Activated CD4-positive, alpha-beta T cell treated with anti-CD3 and anti-CD28 coated beads, Interleukin-2, amount 50 U/mL, for 1 hour (primary cell): Measurements from ENCODE around the gene CHN2.
"Not testable (repeated sequence)": the region's sequence is repeated elsewhere in the genome, so short reads cannot be mapped to it uniquely, and the experiment has no call there.

Source experiments
- DNase-seq: peaks from one replicate; pipeline ENCODE4 v3.0.0-alpha.2; 2020

The CHN2 gene

DNA sequence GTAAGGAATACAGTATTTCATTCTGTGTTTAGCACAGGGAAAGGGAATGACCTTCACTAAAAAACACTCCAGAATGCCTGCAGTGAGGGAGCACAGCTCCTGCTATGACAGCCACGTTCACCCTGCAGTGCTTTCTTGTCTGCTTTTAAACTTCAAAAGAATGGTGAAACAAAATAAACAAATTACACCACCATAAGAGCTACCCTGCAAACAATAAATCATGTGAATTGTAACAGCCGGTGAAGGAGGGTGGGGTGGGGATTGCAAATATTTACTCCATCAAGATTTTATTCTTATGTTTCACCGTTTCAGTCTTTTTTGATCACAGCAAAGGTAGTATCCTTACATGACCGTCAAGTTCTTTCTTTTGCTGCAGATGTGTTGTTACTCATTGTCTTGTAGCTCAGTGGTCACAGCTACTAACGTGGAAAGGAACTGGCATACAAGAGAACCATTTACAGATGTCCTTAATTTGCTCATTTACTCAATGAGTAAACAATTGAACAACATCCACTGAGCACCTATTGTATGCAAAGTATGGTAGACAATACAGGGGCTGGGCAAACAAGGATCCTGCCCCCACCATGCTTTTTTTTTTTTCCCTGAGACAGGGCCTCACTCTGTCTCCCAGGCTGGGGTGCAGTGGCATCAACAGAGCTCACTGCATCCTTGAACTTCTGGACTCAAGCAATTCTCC, 4.1 kb upstream of the CHN2 start:
- no peak for DNase-seq

DNA sequence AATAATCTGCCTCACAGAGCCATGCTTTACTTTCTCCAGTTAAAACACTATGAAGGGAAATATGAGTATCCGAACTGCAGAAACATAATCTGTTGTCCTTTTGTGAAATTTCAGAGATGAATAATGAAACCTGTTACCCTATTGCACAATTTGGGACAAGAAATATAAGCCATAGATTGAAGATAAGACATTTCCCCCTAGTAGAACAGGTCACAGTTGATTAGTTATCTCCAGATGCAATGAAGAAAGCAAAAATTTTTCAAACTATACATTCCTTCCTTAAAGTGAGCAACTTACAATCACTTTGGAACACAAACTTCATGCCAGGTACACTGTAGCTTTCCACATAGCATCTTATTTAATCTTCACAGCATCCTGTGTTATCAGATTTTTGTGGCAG, 2.3 kb upstream of the CHN2 start:
- DNase-seq: no peak

DNA sequence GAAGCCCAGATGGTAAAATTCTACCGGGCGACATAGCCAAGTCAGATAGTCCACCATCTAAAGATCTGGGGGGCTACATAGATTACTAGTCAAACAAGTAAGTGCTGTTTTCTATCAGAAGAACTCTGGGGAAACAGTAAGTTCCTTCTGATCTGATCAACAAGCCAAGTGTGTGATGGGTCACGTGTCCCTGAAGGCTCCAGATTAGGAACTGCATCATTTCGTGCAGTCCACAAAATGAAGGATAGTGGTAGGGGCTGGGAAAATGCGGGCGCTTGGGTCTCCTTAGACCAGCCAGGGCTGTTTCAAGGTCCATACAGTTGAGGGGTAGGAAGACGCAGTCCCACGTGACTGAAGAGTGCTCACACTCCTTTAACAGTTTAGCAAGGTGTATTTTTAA, 1.8 kb upstream of the CHN2 start:
- no peak for DNase-seq

DNA sequence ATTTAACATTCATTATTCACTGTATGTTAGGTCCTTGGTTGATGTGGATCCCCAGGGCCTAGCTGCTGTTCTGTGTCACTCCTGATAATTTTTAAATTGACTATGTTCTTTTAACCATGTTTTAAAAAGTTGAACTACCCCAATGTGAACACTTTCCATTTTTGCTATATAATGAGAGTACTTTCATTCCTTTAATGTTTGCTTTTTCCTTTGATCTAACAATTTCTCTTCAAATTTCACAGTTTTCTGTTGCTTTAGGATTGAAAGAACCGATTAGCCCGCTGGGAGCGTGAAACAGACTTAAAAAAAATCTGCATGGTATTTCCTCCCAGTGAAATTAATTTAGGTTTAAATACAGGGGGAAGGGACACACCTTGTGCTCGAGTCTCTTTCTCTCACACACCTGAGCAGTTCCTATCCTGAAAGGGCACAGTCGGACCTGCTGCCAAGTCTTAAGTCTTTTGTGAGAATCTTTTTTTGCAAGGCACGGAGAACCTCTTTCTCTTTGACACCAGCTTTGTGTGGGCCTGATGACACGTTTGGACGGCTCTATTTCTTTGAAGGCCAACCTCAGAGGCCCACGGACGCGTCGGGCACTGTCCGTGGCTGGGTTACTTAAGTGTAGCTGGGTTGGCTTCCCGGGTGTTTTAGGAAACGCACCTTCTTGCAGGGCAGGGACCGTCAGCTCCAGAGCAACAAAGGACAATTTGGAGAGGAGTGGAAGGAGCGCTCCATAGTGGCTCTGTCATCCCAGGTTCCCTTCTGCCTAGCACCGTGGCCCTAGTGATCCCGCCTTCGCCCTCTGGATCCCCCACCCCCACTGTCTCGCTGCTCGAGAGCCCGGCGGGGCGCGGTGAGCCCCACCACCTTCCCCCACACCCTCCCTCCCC, 1.0 kb upstream of the CHN2 start:
- DNase-seq: no peak

GRCh38 chr7:29194206-29194593, 375 bp upstream of the CHN2 start:
- no peak for DNase-seq

GRCh38 chr7:29196191-29196590, 1.6 kb downstream of the CHN2 start:
- no peak for DNase-seq

DNA sequence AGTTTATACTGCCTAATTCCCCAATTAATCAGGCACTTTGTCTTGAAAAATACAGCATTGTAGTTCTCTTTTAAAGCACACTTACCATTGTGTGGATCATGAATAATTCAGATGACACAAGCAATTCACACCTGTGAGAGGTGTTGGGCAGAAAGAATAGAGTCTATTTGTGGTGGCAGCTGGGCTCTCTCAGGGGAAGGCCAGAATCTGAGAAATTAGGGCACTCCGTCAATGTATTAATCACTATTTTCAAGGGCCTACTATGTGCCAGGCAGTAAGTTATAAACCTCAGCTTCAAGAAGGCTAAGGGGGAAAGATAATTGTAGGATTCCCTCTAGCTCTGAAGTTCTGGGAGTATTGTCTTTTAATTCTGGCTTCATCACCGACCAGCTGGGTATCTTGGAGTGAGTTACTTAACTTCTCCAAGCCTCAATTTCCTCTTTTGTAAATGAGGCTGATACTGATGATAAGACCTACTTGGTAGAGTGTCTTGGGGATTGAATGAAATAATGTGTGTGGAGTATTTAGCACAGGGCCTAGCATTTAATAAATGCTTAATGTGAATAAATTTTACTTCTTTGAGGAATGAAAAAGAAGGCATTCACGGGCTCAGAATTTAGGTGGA, 2.5 kb downstream of the CHN2 start:
- DNase-seq: no peak

DNA sequence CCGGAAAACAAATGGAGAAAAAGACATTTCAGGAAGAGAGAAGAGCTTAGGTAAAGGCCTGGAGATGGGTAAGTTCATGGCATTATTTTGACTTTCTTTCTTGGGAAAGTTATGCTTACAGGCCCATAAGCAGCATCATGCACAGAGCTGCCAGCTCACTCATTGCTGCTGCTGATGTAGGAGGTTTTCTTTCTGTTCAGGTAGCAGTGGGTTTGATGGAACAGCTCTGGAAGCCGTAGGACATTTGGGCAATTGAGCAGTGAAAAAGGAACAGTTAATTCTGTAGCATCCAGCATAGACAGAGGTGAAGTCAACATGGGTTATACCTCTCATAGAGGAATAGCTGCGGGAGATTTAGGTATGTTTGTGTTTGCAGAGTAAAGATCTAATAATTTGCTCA, 3.3 kb downstream of the CHN2 start:
- no peak for DNase-seq

DNA sequence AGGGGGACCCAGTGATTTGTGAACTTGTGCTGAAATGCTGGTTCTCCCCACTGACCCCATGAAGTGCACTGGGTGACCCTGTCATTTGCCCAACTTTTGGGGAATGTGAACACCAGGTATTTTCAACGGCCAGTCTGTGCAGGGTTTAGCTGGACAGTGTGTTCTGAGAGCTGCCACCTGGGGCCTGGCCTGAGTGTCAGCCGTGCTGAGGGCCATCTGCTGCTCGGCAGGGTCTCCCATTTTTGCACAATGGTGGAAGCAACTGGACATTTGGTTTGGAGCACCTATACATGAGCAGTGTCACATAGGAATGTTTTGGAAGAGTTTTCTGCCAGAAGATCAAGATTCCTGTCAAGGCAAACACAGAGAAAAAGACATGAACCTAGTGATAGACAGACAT, 5.2 kb downstream of the CHN2 start:
- no peak for DNase-seq

DNA sequence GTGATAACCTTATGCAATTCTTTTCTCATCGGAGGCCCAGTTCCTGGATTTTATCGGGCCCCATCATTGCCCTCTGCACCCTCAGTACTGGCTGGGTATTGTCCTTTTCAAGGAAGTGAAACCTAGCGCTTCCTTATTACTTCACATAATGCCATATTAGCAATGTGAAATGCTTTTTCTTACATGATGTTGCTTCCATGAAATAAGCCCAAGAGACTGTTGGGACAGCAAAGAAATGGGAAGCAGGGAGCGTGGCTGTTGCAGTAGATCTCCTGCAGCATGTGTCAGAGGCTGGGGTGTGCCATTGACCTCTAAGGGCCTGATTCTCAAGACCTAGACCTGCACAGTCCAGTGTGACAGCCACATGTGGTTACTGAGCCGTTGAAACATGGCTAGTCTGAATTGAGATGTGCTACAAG, 8.1 kb downstream of the CHN2 start:
- DNase-seq: no peak

- no peak for DNase-seq
Measured at GRCh38 chr7:29204491-29205272, 10.1 kb downstream of the CHN2 start.

- DNase-seq: no peak
Measured at GRCh38 chr7:29207162-29207801, 12.7 kb downstream of the CHN2 start.

- DNase-seq: no peak
Measured at GRCh38 chr7:29208410-29209250, 14.1 kb downstream of the CHN2 start.

DNA sequence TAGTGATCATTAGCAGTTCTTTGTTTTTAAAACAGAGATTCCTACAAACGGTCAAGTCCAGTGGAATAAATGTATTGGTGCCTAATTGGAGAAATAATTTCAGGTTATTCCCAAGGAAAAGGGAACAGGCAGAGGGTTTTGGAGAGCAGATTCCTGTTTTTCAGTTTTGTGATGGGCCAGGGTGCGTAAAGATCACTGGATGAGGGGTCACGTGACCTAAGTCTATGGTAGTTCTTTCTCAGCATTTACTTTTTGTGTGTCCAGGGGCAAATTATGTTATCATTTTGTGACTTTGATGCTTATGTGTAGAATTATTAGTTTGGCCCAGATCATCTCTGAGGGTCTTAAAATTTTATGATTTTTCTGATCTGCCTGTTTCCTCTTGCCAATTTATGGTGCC, 15.2 kb downstream of the CHN2 start:
- no peak for DNase-seq

DNA sequence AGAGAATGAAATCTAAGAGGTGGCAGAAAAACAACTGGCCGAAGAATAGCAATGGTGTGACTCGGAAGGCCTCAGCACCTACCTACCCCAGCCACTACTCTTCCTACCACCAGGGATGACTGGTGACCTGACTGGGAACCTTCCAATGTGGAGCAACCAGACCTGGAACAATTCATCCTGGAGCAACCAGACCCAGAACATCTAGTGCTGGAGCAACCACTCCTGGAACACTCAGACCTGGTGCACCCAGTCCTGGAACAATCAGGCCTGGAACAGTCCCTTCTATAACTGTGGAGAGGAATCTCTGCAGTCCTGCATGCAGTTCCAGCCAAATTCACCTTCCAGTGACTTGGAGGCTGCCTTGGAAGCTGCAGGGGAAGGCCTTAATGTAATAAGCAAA, 18.2 kb downstream of the CHN2 start:
- DNase-seq: not testable (repeated sequence)

DNA sequence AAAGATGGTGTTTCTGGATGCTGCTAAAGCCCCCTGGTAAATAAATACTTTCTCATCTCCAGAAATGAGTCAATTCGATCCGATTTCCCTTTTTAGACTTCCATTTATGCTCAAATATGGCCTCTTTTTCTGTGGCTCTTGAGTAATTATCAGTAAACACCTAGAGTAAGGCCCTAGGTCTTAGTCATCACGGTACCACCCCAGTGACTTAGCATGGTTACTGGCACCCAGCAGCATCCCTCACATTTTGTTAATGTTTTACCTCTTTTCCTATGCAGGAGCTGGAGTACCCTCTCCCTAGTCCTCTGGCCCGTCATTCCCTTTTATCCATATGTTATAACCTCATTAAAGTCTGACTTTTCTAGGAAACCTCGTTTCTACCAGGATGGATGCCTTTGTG, 19.5 kb downstream of the CHN2 start:
- no peak for DNase-seq

- DNase-seq: no peak
Measured at GRCh38 chr7:29214816-29215215, 20.2 kb downstream of the CHN2 start.

DNA sequence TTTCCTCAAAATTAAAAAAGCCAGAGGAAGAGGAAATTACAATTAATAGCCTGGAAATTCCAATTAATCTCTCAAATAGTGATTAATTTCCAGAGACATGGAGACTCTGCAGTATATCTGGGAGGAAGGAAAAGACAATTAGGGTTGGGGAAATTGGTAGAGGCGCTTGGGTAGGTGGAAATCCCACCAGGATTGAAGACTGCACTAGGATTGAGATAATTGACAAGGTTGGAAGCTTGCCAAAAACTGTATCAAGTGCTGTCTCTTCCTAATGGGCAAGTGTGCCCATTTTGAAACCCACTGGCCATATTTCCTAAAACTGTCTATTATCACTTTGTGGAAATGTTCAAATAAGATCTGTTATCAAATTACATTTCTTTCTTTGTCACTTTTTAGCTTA, 21.6 kb downstream of the CHN2 start:
- no peak for DNase-seq

GRCh38 chr7:29217113-29217512, 22.5 kb downstream of the CHN2 start:
- no peak for DNase-seq

- no peak for DNase-seq
Measured at GRCh38 chr7:29224726-29225125, 30.2 kb downstream of the CHN2 start.

DNA sequence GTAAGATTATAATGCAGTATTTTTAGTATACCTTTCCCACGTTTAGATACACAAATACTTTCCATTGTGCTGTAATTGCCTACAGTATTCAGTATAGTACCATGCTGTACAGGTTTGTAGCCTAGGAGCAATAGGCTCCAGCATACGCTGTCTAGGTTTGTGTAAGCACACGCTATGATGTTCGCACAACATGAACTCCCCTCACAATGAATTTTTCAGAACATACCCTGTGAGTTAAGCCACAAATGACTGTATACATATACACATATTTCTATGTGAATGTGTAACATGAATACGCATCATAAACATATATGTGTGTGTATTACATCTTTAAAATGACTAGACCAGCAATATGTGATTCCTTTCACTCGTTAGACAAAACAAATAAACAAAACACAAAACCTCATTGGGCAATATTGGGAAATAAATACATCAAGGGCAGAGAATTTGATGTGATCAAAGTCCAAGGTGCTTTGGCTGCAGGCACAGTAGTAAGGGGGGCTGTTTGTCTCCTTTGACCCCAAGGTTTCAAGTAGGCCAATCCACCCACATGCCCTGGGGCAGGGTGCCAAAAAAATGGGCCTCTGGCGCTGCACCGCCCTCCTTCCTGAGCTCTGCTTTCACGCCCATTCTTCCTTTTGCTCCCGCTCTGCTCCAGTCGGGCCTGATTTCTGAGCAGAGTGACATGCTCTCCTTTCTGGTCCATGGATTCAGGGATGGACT, 33.9 kb downstream of the CHN2 start:
- DNase-seq: no peak
